Activated CD4-positive, alpha-beta T cell treated with anti-CD3 and anti-CD28 coated beads, Interleukin-2, amount 50 U/mL, for 16 hours (primary cell): Measurements from ENCODE around the gene NOPCHAP1.
"Not testable (repeated sequence)": the region's sequence is repeated elsewhere in the genome, so short reads cannot be mapped to it uniquely, and the experiment has no call there.

Source experiments
- DNase-seq: peaks from one replicate; pipeline ENCODE4 v3.0.0-alpha.2; 2020

Gene NOPCHAP1

GRCh38 chr12:104966677-104967076, 19.4 kb upstream of the NOPCHAP1 start:
- DNase-seq, result no peak

DNA sequence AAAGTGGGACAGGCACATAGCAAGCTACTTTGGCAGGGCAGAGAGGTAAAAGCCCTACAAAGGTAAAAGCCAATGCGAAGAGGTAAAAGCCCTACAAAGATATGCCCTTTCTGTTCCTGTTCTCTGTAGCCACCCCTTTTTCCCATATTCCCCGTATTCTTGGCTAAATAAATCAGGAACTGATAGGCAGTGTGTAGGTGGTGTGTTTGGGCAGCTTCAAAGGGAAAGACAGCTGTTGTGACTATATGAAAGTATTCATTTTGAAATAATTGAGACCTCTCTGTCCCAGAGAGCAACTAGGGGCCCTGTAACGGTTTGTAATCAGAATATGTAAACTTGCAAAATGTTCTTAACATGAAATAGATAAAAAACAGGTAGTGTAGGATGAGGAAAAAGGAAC, 16.8 kb upstream of the NOPCHAP1 start:
- no peak for DNase-seq

DNA sequence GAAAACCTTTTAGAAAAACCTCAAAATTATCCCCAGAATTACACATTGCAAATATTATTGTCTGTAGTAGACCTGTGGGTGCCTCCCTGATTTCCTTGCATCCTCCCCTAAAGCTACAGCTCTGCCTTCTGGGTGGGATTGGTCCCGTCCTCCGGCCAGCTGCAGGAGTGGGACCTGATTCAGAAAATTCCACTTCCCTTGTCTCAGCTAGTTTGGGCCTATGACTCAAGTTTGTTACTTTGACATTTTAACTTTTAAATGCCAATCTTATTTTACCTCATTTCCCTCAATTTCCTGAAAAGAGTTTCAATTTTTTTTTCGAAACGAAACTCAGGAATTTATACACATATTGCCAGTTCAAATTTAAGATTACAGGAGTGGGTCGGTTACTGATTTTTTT, 14.8 kb upstream of the NOPCHAP1 start:
- DNase-seq, result no peak

DNA sequence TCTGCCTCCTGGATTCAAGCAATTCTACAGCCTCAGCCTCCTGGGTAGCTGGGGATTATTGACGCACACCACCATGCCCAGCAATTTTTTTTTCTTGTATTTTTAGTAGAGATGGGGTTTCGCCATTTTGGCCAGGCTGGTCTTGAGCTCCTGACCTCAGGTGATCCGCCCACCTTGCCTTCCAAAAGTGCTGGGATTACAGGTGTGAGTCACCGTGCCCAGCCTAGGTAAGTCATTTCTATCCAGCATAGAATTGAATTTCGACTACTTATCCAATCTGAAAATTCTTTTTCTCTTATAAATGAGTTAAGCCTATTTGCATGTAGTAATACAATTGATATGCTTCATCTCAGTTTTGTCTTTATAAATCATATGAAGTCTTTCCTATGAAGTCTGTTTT, 12.9 kb upstream of the NOPCHAP1 start:
- DNase-seq, result no peak

- no peak for DNase-seq
Observed at GRCh38 chr12:104974626-104975290, 11.4 kb upstream of the NOPCHAP1 start.

- DNase-seq, result no peak
Observed at GRCh38 chr12:104975587-104976343, 10.4 kb upstream of the NOPCHAP1 start.

- DNase-seq, result no peak
Observed at GRCh38 chr12:104976703-104977102, 9.4 kb upstream of the NOPCHAP1 start.

GRCh38 chr12:104977688-104978087, 8.4 kb upstream of the NOPCHAP1 start:
- DNase-seq, result not testable (repeated sequence)

DNA sequence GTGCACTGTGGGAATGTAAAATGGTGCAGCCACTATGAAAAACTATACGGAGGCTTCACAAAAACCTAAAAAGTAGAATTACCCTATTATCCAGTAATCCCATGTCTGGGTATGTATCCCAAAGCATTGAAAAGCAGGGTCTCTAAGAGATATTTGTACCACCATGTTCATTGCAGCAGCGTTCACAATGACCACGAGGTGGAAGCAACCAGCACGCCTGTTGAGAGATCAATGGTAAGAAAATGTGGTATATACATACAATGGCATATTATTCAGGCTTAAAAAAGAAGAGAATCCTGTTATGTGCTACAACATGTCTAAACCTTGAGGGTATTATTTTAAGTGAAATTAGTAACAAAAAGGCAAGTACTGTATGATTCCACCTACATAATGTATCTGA, 910 bp upstream of the NOPCHAP1 start:
- DNase-seq, result no peak

GRCh38 chr12:104990950-104991349, 4.8 kb downstream of the NOPCHAP1 start:
- DNase-seq, result no peak

- peak; percentile 12 for DNase-seq
Observed at GRCh38 chr12:104991565-104992128, 5.5 kb downstream of the NOPCHAP1 start.

- DNase-seq, result no peak
Observed at GRCh38 chr12:104994336-104994735, 8.2 kb downstream of the NOPCHAP1 start.

DNA sequence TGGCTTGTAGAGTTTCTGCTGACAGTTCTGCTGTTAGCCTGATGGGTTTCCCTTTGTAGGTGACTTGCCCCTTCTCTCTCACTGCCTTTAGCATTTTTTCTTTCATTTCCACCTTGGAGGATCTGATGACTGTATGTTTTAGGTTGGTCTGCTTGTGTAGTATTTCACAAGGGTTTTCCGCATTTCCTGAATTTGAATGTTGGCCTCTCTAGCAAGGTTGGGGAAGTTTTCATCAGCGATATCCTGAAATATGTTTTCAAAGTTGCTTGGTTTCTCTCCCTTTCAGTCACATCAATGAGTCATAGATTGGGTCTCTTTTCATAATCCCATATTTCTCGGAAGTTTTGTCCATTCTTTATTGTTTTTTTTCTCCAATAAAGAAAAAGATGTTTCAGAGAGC, 11.4 kb downstream of the NOPCHAP1 start:
- DNase-seq, result no peak

DNA sequence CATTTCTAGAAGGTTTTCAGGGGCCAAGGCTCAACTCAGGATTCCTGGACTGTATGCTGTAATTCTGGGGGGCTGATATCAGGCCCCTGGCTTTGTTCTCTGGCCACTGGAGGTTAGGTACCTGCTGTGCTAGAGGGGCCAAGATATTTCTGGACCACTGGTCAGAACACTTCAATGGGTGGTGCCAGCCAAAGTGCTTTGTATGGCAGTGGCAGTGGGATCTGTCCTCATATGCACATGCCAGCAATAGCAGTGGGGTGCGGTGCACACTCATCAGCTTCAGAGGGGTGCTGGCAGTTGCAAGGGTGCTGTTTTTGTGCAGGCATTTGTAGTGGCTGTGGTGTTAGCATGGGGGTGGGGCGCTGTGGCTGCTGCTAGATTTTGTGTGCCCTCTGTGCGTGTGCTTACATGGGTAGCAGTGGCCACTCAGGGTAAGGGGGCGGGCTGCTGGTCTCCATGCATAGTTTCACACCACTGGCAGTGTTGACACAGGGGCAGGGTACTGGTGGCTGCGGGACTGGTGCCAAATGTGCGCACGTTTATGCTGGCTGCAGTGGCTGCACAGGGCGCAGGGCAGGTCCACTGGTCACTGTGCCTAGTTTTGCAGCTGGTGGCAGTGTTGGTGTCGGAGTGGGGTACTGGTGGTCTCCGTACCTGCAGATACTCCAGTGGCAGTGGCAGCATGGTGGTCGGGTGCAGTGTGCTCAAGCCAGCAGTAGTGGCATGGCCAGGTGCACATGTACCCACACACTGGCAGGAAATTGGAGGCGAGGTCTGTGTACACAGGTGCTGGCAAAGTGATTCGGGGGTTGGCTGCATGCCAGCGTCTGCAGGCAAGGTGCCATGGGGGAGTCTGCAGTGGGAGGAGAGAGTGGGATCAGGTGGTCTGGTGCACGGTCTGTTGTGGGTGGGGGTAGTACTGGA, 12.6 kb downstream of the NOPCHAP1 start:
- no peak for DNase-seq

DNA sequence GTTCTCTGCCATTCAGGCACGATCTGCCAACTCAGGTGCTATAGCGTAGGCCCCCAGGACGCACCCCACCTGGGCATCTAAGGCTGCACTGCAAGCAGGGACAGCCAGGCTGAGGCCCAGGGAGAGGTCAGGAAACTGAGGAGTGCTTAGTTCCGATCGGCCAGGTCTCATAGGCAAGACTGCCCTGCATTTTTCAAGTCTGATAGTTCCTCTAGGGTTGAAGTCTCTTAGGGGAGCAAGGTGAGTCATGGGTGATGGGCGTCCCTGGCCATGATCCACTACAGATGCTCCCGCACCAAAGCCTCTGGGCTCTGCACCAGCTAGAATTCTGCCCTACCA, 13.2 kb downstream of the NOPCHAP1 start:
- no peak for DNase-seq

DNA sequence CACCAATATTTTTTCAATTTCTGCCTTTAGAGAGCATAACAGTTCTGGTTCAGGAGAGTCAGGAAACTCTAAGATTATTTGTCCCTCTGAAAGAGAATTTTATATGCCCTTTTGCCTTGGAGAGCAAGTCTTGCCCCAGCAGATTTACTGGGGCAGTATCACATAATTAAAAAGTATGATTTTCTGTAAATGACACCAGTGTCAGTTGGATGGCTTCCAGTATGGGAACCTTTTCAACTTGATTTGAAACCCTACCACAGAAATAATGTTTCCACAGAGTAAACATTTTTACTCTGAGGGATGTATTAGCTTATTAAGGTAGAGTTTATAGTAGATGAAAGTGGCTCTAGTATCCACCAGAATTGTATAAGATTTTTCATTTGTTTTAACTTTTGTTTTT, 15.4 kb downstream of the NOPCHAP1 start:
- no peak for DNase-seq

- no peak for DNase-seq
Observed at GRCh38 chr12:105013892-105014291, 27.8 kb downstream of the NOPCHAP1 start.

- no peak for DNase-seq
Observed at GRCh38 chr12:105014603-105015002, 28.5 kb downstream of the NOPCHAP1 start.

GRCh38 chr12:105015543-105015942, 29.4 kb downstream of the NOPCHAP1 start:
- no peak for DNase-seq

- DNase-seq, result peak; percentile 6
Observed at GRCh38 chr12:105018012-105018411, 31.9 kb downstream of the NOPCHAP1 start.

- no peak for DNase-seq
Observed at GRCh38 chr12:105018776-105019175, 32.7 kb downstream of the NOPCHAP1 start.

GRCh38 chr12:105020241-105020962, 34.3 kb downstream of the NOPCHAP1 start:
- no peak for DNase-seq

DNA sequence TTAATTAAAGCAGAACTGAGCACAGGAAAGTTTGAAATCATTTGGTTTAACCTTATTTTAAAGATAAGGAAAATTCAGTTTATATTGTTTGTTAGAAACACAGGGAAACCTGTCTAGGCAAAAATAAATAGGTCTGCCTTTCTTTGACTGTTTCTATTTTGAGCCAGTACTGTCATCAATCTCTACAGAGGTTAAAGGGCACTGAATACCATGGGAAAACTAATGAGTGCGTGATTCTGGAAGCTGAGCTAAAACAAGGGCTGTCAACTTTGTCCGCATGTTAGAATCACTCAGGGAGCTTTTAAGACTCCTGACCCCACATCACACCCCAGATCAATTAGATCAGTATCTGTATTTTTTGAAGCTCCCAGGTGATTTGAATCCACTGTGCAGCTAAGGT, 38.8 kb downstream of the NOPCHAP1 start:
- no peak for DNase-seq
